ENCODE measurements around the gene DNASE2.

DNASE2 gene

DNA sequence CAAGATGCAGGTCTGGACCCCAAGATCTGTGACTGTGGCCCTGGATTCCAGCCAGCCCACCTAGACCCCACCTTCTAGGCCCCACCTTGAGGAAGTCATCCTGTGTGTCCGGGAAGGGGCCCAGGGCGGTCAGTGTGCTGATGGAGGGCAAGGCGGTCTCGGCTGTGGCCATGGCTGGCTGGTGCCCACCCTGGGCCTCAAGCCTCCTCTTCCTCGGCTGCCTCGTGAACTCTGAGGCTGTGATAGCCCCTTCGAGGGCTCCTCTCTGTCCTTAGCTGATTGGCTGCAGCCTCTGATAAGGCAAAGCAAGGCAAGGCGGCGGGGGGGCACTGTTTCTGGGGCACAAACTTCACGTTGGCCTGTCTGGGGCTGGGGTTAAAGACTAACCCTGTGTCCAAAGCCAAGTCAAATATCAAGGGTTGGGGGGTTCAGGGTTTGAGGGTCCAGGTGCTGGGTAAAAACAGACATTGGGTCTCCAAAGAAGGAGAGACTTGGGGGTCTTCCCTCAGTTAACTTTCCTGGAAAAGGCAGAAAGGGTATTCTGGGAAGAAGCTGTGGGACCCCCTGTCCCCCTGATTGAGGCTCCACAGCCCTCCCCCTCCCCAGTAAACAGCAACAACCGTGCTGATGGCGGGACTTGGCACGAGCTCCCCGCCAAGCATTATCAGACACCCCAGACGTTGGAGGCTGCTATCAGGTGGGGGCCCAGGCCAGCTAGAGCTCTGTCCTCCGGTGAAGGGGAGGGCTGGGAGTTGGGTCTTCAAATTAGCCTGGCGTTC is 5.9 kb upstream of the DNASE2 start, which contains the start of gene KLF1:
TSS of gene KLF1 (minus strand) at position 233 of the 779 bp plus-strand sequence. CDS start at position 172, 61 bp downstream.
- Histone ChIP-seq H3K4me3 (ENCODE audit: low read depth in 1 of 5, low read length in 5 of 5) (peak within 1 kb of the TSS in 1 of 5 donors; percentile 62), H3K27me3 (ENCODE audit: control insufficient read depth in 5 of 5, insufficient read depth in 4 of 5, low read length in 5 of 5) (peaks cover 6 to 26% (median 9%) of the 10 kb centered on the region in 5 donors), H3K36me3 (ENCODE audit: control insufficient read depth in 5 of 5, insufficient read depth in 5 of 5, low read length in 5 of 5) (no peaks in the 10 kb centered on the region), H3K9me3 (ENCODE audit: control insufficient read depth in 5 of 5, low read length in 5 of 5) (peaks cover 5 to 17% (median 10%) of the 10 kb centered on the region in 5 donors), H3K27ac (ENCODE audit: low read depth, low read length) (no peak within 1 kb of the TSS), H3K9ac (ENCODE audit: low read length in 5 of 5) (no peak within 1 kb of the TSS), H3K4me1 (ENCODE audit: control insufficient read depth in 5 of 5, insufficient read depth in 5 of 5, low read length in 5 of 5) (peaks cover 0 to 32% (median 30%) of the 10 kb centered on the region in 5 donors)

DNA sequence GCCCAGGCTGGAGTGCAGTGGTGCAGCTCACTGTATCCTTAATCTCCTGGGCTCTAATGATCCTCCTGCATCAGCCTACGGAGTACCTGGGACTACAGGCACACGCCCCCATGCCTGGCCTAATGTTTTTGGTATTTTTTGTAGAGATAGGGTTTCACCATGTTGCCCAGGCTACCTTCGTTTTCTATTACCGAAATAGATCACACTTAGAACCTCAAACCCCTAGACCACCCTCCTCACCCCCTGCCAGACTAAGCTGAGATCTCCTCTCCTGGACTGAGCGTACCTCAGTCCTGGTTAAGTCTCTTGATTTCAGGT is 5.4 kb upstream of the DNASE2 start:
- Histone ChIP-seq H3K27me3 (ENCODE audit: control insufficient read depth in 5 of 5, insufficient read depth in 4 of 5, low read length in 5 of 5) (peaks cover 6 to 26% (median 9%) of the 10 kb centered on the region in 5 donors), H3K27ac (ENCODE audit: low read depth, low read length) (no peak overlapping the region), H3K9ac (ENCODE audit: low read length in 5 of 5) (no peak overlapping the region), H3K4me3 (ENCODE audit: low read depth in 1 of 5, low read length in 5 of 5) (no peak overlapping the region), H3K4me1 (ENCODE audit: control insufficient read depth in 5 of 5, insufficient read depth in 5 of 5, low read length in 5 of 5) (peaks cover 0 to 27% (median 24%) of the 10 kb centered on the region in 5 donors), H3K9me3 (ENCODE audit: control insufficient read depth in 5 of 5, low read length in 5 of 5) (peaks cover 5 to 17% (median 10%) of the 10 kb centered on the region in 5 donors), H3K36me3 (ENCODE audit: control insufficient read depth in 5 of 5, insufficient read depth in 5 of 5, low read length in 5 of 5) (no peaks in the 10 kb centered on the region)

DNA sequence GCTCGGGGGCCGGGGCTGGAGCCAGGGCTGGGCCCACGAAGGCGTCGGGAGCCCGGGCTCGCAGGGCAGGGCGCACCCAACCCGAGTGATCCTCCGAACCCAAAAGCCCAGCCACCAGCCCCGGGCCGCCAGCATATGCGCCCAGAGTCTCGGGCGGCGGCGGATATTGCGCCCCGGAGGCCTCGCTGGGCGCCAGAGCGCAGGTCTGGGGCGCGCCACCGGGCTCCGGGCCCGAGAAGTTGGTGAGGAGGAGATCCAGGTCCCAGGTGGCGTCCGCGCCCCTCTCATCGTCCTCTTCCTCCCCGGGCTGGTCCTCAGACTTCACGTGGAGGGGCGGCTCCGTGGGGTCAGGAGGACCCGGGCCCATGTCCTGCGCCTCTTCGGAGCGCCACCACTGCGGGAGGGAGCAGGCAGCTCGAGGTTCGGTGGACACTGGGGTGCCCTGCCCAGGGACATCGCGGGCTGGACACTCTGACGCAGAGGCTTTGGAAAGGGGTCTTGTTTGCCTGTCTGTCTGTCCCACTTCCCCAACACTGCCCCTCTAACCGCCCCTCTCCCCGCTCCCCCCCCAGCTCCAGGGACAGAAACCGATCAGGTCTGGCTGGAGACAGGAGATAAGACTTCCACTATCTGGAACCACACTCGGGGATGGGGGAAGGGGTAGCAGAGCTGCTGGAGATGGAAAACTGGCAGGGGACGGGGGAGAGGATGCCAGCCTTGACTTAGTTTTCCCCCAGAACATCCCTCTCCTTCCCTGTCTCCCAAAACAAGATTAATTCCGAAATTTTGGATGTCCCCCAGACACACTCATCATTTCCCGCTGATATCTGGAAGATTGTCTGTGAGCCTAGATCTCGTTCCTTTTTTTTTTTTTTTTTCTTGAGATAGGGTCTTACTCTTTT is 4.8 kb upstream of the DNASE2 start:
- Histone ChIP-seq H3K9ac (ENCODE audit: low read length in 5 of 5) (no peak overlapping the region), H3K27me3 (ENCODE audit: control insufficient read depth in 5 of 5, insufficient read depth in 4 of 5, low read length in 5 of 5) (peaks cover 6 to 26% (median 9%) of the 10 kb centered on the region in 5 donors), H3K4me3 (ENCODE audit: low read depth in 1 of 5, low read length in 5 of 5) (peak overlapping the region in 2 of 5 donors; percentile 38 to 62), H3K4me1 (ENCODE audit: control insufficient read depth in 5 of 5, insufficient read depth in 5 of 5, low read length in 5 of 5) (peaks cover 0 to 25% (median 22%) of the 10 kb centered on the region in 5 donors), H3K9me3 (ENCODE audit: control insufficient read depth in 5 of 5, low read length in 5 of 5) (peaks cover 5 to 17% (median 10%) of the 10 kb centered on the region in 5 donors), H3K36me3 (ENCODE audit: control insufficient read depth in 5 of 5, insufficient read depth in 5 of 5, low read length in 5 of 5) (no peaks in the 10 kb centered on the region), H3K27ac (ENCODE audit: low read depth, low read length) (no peak overlapping the region)

DNA sequence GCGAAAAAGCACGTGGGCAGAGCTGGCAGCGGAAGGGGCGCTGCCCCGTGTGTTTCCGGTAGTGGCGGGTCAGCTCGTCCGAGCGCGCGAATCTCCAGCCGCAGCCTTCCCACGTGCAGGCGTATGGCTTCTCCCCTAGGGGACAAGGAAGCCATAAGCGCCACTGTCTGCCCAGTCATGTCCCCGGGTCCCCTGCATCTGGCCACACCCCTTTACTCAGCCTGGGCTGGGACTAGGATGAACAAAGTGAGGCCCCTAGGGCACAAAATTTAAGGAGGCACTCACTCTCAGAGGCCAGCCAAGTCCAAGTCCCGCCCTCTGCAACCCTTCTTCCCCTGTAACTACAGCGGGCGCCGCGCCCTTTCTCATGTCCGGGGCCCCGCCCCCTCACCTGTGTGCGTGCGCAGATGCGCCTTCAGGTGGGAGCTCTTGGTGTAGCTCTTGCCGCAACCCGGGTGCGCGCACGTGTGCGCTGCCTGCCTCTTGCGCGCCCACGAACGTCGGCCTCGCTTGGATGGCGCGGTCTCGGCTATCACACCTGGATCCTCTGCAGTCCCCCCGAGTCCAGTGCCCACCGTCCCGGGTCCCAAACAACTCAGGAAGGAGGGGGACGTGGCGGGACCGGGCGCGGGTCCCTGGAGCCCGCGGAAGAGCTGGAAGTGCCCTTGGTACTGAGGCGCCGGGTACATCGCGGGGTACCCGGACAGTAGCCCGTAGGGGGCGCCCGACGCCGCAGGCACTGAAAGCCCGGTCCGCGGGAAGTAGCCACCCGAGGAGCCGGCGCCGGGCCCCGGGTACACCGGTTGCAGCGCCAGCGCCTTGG is 3.9 kb upstream of the DNASE2 start:
- H3K36me3 ChIP-seq (ENCODE audit: control insufficient read depth in 5 of 5, insufficient read depth in 5 of 5, low read length in 5 of 5): no peaks in the 10 kb centered on the region
- H3K4me1 ChIP-seq (ENCODE audit: control insufficient read depth in 5 of 5, insufficient read depth in 5 of 5, low read length in 5 of 5): peaks cover 0 to 28% (median 25%) of the 10 kb centered on the region in 5 donors
- no peak overlapping the region for H3K9ac ChIP-seq (ENCODE audit: low read length in 5 of 5)
- H3K4me3 ChIP-seq (ENCODE audit: low read depth in 1 of 5, low read length in 5 of 5): peak overlapping the region in 3 of 5 donors; percentile 26 to 62 (median 38)
- H3K27ac ChIP-seq (ENCODE audit: low read depth, low read length): no peak overlapping the region
- H3K27me3 ChIP-seq (ENCODE audit: control insufficient read depth in 5 of 5, insufficient read depth in 4 of 5, low read length in 5 of 5): peaks cover 6 to 26% (median 9%) of the 10 kb centered on the region in 5 donors
- peaks cover 5 to 17% (median 10%) of the 10 kb centered on the region in 5 donors for H3K9me3 ChIP-seq (ENCODE audit: control insufficient read depth in 5 of 5, low read length in 5 of 5)

DNA sequence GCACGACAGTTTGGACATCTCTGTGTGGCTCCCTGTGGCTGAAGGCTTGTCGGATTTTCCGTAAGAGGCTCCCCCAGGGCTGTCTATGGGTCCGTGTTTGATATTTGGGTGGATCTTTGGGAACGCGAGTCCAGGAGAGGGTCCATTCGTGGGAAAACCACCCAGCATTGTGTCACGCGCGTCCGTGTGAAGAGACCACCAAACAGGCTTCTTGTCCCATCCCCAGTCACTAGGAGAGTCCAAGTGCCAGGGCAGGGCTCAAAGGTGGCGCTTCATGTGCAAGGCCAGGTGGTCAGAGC is 3.3 kb upstream of the DNASE2 start:
- Histone ChIP-seq H3K9ac (ENCODE audit: low read length in 5 of 5) (no peak overlapping the region), H3K27me3 (ENCODE audit: control insufficient read depth in 5 of 5, insufficient read depth in 4 of 5, low read length in 5 of 5) (peaks cover 6 to 26% (median 9%) of the 10 kb centered on the region in 5 donors), H3K27ac (ENCODE audit: low read depth, low read length) (no peak overlapping the region), H3K9me3 (ENCODE audit: control insufficient read depth in 5 of 5, low read length in 5 of 5) (peaks cover 5 to 17% (median 10%) of the 10 kb centered on the region in 5 donors), H3K4me1 (ENCODE audit: control insufficient read depth in 5 of 5, insufficient read depth in 5 of 5, low read length in 5 of 5) (peaks cover 0 to 29% (median 25%) of the 10 kb centered on the region in 5 donors), H3K4me3 (ENCODE audit: low read depth in 1 of 5, low read length in 5 of 5) (peak overlapping the region in 2 of 5 donors; percentile 26 to 62), H3K36me3 (ENCODE audit: control insufficient read depth in 5 of 5, insufficient read depth in 5 of 5, low read length in 5 of 5) (no peaks in the 10 kb centered on the region)

DNA sequence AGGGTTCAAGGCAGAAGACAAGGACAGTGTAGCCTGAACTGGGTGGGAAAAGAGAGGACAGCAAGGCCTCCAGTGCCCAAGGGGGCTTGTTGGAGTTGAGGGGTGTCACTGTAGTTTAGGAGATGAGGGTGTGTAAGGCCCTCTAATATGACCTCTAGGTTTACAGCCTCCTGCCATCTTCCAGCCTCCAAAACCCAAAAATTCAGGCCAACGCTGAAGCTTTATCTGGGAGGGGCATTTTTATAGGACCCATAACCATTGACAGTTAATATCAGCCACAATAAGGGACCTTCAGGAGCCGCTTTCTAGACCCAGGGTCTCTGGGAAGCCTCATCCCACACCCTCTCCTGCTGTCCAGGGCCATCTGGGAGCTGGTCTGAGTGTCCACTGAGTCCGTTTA is 3.0 kb upstream of the DNASE2 start:
- H3K27ac ChIP-seq (ENCODE audit: low read depth, low read length): no peak overlapping the region
- H3K27me3 ChIP-seq (ENCODE audit: control insufficient read depth in 5 of 5, insufficient read depth in 4 of 5, low read length in 5 of 5): peaks cover 6 to 26% (median 9%) of the 10 kb centered on the region in 5 donors

DNA sequence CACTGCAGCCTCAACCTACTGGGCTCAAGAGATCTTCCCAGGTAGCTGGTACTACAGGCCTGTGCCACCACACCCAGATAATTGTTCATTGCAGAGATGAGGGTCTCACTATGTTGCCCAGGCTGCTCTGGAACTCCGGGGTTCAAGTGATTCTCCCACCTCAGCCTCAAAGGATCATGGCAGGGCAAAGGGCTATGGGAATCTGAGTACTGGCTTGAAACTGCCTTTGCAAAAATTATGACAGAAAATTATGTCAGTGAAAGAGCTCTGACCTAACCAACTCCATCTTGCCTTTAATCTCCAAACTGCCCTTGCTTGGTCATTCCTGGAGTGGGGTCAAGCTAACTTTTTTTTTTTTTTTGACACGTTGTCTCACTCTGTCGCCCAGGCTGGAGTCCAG is 1.3 kb upstream of the DNASE2 start:
- Histone ChIP-seq H3K4me3 (ENCODE audit: low read depth in 1 of 5, low read length in 5 of 5) (no peak overlapping the region), H3K9me3 (ENCODE audit: control insufficient read depth in 5 of 5, low read length in 5 of 5) (peaks cover 5 to 17% (median 10%) of the 10 kb centered on the region in 5 donors), H3K4me1 (ENCODE audit: control insufficient read depth in 5 of 5, insufficient read depth in 5 of 5, low read length in 5 of 5) (peaks cover 0 to 35% (median 27%) of the 10 kb centered on the region in 5 donors), H3K9ac (ENCODE audit: low read length in 5 of 5) (no peak overlapping the region), H3K27me3 (ENCODE audit: control insufficient read depth in 5 of 5, insufficient read depth in 4 of 5, low read length in 5 of 5) (peaks cover 6 to 26% (median 9%) of the 10 kb centered on the region in 5 donors), H3K36me3 (ENCODE audit: control insufficient read depth in 5 of 5, insufficient read depth in 5 of 5, low read length in 5 of 5) (peaks cover 4 to 12% (median 10%) of the 10 kb centered on the region in 5 donors), H3K27ac (ENCODE audit: low read depth, low read length) (no peak overlapping the region)

More for the DNA sequence above, 3.0 kb upstream of the DNASE2 start:
- peaks cover 5 to 17% (median 10%) of the 10 kb centered on the region in 5 donors for H3K9me3 ChIP-seq (ENCODE audit: control insufficient read depth in 5 of 5, low read length in 5 of 5)
- H3K4me3 ChIP-seq (ENCODE audit: low read depth in 1 of 5, low read length in 5 of 5): peak overlapping the region in 1 of 5 donors; percentile 26
- no peak overlapping the region for H3K9ac ChIP-seq (ENCODE audit: low read length in 5 of 5)
- H3K4me1 ChIP-seq (ENCODE audit: control insufficient read depth in 5 of 5, insufficient read depth in 5 of 5, low read length in 5 of 5): peaks cover 0 to 29% (median 25%) of the 10 kb centered on the region in 5 donors
- no peaks in the 10 kb centered on the region for H3K36me3 ChIP-seq (ENCODE audit: control insufficient read depth in 5 of 5, insufficient read depth in 5 of 5, low read length in 5 of 5)

DNA sequence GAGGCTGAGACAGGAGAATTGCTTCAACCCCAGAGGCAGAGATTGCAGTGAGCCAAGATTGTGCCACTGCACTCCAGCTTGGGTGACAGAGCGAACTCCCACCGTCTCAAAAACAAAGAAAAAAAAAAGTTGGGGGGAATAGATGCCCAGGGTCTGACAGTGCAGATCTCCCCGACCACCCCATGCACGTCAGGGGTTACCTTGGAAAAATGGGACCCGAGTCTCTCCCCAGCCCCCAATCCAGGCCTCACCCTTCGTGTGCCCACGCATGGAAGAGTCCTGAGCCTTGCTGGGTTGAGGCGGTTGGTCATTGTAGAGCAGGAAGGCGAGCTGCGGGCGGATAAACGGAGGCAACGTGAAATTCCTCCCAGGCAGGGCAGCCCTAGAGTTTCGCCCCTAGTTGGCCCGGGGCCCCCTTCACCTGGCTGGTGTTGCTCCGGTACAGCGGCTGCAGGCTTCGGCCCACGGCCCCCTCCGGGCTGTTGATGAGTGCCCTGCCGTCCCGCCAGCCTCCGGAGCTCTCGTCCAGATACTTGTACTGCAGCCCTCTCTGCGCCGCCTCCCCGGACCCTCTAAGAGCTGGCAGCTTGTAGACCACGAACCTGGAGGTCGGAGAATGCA is 588 bp downstream of the DNASE2 start:
- peak overlapping the region in 4 of 5 donors; percentile 70 to 87 (median 78) for H3K9ac ChIP-seq (ENCODE audit: low read length in 5 of 5)
- peaks cover 3 to 12% (median 9%) of the 10 kb centered on the region in 5 donors for H3K27me3 ChIP-seq (ENCODE audit: control insufficient read depth in 5 of 5, insufficient read depth in 4 of 5, low read length in 5 of 5)

DNA sequence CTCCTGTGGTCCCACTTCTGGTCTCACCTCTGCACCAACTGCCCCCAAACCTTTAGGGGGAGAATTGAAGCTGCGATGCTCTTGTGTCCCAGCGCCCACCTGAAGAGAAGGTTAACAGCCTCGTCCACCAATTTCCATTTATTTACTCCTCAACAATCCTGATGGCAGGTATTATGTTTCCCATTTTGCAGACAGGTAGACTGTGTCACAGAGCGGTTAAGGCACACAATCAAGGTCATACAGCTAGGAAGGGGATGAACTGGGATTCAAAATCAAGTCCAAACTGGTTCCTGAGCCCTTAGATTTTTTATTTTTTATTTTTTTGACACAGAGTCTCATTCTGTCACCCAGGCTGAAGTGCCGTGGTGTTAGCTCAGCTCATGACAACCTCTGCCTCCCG is 6.2 kb downstream of the DNASE2 start:
- peaks cover 4 to 36% (median 25%) of the 10 kb centered on the region in 5 donors for H3K36me3 ChIP-seq (ENCODE audit: control insufficient read depth in 5 of 5, insufficient read depth in 5 of 5, low read length in 5 of 5)
- H3K4me1 ChIP-seq (ENCODE audit: control insufficient read depth in 5 of 5, insufficient read depth in 5 of 5, low read length in 5 of 5): peaks cover 0 to 17% (median 5%) of the 10 kb centered on the region in 5 donors
- no peak overlapping the region for H3K9ac ChIP-seq (ENCODE audit: low read length in 5 of 5)
- H3K27me3 ChIP-seq (ENCODE audit: control insufficient read depth in 5 of 5, insufficient read depth in 4 of 5, low read length in 5 of 5): no peaks in the 10 kb centered on the region
- H3K9me3 ChIP-seq (ENCODE audit: control insufficient read depth in 5 of 5, low read length in 5 of 5): peaks cover 0 to 5% (median 0%) of the 10 kb centered on the region in 5 donors
- H3K27ac ChIP-seq (ENCODE audit: low read depth, low read length): no peak overlapping the region
- no peak overlapping the region for H3K4me3 ChIP-seq (ENCODE audit: low read depth in 1 of 5, low read length in 5 of 5)

More for the DNA sequence above, 588 bp downstream of the DNASE2 start:
- H3K4me1 ChIP-seq (ENCODE audit: control insufficient read depth in 5 of 5, insufficient read depth in 5 of 5, low read length in 5 of 5): peaks cover 0 to 31% (median 23%) of the 10 kb centered on the region in 5 donors
- H3K9me3 ChIP-seq (ENCODE audit: control insufficient read depth in 5 of 5, low read length in 5 of 5): peaks cover 5 to 17% (median 10%) of the 10 kb centered on the region in 5 donors
- H3K36me3 ChIP-seq (ENCODE audit: control insufficient read depth in 5 of 5, insufficient read depth in 5 of 5, low read length in 5 of 5): peaks cover 4 to 24% (median 16%) of the 10 kb centered on the region in 5 donors
- peak overlapping the region; percentile 74 to 90 (median 82) for H3K4me3 ChIP-seq (ENCODE audit: low read depth in 1 of 5, low read length in 5 of 5)
- peak overlapping the region; percentile 70 for H3K27ac ChIP-seq (ENCODE audit: low read depth, low read length)
